ENCODE data around the gene SLC17A4.

The SLC17A4 gene

GRCh38 chr6:25829375-25829774, 74.8 kb downstream of the SLC17A4 start:
- DNase-seq, result no peak

GRCh38 chr6:25830458-25830857, 75.9 kb downstream of the SLC17A4 start:
- DNase-seq, result no peak
